ENCODE data around the gene MYO5C.
A peak's percentile ranks its signal among the peaks of the same experiment; 100 is the strongest.
"Not testable (repeated sequence)": the region's sequence is repeated elsewhere in the genome, so short reads cannot be mapped to it uniquely, and the experiment has no call there.

The MYO5C gene

DNA sequence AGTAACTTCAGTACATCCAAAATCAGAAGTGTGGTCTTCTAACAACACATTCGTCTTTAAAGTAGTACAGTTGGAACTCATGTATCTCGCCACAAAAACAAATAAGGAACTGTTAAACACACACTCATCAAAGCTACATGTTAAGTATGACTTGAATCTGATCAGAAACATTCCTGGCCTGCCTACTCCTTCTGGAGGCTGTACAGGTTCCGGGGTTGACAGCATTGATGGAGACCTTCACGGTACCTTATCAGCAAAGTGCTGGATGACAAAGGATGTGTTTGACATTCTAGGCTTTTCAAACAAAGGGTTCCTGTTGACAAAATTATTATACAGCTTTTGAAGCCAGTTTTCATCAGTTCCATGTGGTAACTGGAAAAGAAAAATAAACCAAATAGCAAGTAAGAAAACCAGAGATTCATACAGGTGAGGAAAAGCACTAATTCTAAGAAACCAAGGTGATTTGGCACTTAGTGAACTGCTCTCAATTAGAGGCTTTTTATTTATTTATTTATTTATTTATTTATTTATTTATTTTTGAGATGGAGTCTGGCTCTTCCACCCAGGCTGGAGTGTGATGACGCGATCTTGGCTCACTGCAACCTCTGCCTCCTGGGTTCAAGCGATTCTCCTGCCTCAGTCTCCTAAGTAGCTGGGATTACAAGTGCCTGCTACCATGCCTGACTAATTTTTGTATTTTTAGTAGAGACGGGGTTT is 44.3 kb downstream of the MYO5C start:
- DNase-seq, result no peak
- H3K27me3 Mint-ChIP-seq, result no peaks in the 10 kb centered on the region
- no peaks in the 10 kb centered on the region for H3K9me3 Mint-ChIP-seq
- H3K27ac Mint-ChIP-seq, result no peak overlapping the region
- no peak overlapping the region for H3K4me3 Mint-ChIP-seq
- peaks cover 27% of the 10 kb centered on the region for H3K4me1 Mint-ChIP-seq (ENCODE audit: low read depth)
- H3K36me3 Mint-ChIP-seq (ENCODE audit: low read depth), result no peaks in the 10 kb centered on the region

DNA sequence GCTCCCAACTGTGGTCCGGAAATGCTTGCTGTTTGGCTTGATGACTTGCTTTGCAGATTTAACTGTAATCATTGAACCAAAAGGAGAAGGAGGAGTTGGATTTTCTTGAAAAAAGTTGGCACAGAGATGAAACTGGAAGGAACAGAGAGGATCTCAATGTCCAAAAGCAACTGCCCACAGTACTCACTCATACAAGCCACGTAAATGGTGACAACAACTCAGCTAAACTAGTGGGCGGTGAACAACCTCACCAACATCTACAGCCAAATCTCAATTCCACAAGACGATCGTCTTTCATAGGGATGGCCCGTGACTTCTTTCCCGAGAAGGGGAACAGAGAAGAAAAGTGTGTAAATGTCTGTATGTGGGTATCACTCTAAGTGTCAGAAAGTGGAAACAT is 48.1 kb downstream of the MYO5C start:
- Mint-ChIP-seq H3K4me3 (no peak overlapping the region), H3K27me3 (no peaks in the 10 kb centered on the region), H3K4me1 (ENCODE audit: low read depth) (peaks cover under 1% of the 10 kb centered on the region), H3K9me3 (no peaks in the 10 kb centered on the region), H3K36me3 (ENCODE audit: low read depth) (no peaks in the 10 kb centered on the region), H3K27ac (no peak overlapping the region)
- no peak for DNase-seq

DNA sequence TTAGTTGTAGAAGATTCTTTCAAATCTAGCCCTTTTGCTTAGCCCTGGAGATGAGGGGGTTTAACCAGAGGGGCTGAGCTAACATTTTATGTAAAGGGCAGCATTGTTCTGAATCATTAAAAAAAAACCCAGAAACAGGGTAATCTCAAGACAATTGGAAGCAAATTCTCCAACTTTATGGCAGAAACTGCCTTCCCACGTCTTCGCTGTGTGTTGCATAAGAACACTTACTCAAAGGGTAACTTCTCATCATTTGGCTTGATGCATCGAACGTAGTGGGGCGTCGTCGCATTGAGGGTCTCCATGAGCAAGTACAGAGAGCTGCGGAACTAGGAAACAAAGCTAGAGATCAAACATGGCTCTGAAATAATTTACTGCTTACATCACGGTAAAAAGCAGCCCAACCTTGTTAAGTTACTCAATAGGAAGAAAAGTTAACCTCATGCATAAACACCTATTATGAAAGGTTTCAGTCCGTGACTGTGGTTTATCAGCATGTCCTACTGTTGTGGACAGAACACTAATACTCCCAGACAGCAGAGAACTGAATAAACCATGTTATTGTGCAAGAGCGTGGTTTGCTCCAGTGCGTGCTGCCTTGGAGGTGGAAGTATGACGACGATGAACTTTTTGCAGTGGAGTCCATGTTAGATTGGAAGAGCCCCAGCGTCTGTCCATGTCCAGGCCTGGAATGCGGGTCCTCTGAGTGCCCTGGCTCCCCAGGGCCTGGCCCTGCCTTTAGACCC is 48.7 kb downstream of the MYO5C start:
- DNase-seq, result no peak
- no peak overlapping the region for H3K4me3 Mint-ChIP-seq
- no peaks in the 10 kb centered on the region for H3K9me3 Mint-ChIP-seq
- no peaks in the 10 kb centered on the region for H3K36me3 Mint-ChIP-seq (ENCODE audit: low read depth)
- H3K4me1 Mint-ChIP-seq (ENCODE audit: low read depth), result no peaks in the 10 kb centered on the region
- no peaks in the 10 kb centered on the region for H3K27me3 Mint-ChIP-seq
- H3K27ac Mint-ChIP-seq, result no peak overlapping the region

DNA sequence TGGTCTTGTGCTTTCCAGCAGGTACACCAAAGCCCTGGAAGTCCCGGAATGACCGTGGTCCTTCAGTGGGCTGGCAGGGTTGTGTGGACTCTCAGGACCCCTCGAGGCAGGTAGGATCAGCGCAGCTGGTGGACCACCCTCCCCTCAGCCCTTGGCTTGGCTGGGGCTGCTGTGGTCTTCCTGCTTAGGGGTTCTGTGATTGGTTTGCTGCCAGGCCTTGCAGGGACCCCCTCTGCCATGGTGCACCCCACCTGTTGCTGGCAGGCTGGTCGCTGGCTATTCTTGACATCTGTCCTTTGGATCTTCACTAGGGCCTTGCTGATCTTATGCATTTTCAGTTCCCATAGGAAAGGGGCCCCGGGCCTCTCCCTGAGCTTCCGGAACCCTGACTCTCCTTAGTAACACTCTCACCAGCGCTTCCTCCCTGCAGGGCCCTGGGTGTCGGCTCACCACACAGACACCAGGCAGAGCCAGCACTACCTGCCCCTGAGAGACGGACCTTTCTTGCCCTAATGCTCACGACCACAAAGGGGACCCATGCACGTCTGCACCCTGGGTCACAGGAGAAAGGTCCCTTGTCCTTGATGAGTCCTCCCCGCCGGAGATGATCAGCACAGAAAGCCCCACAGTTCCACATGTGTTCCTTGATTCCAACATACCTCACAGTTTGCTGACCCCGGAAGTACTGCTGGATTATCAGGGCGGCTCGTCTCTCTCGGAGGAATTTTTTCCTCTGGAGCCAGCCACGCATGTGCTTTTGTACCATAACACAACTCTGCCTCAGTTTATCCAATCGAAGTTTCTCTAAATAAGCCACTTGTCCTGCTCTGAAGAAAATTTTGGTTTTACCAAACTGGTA is 51.7 kb downstream of the MYO5C start:
- Mint-ChIP-seq H3K4me1 (ENCODE audit: low read depth) (peaks cover 4% of the 10 kb centered on the region), H3K27ac (no peak overlapping the region), H3K4me3 (no peak overlapping the region), H3K36me3 (ENCODE audit: low read depth) (no peaks in the 10 kb centered on the region), H3K9me3 (no peaks in the 10 kb centered on the region), H3K27me3 (no peaks in the 10 kb centered on the region)
- no peak for DNase-seq

DNA sequence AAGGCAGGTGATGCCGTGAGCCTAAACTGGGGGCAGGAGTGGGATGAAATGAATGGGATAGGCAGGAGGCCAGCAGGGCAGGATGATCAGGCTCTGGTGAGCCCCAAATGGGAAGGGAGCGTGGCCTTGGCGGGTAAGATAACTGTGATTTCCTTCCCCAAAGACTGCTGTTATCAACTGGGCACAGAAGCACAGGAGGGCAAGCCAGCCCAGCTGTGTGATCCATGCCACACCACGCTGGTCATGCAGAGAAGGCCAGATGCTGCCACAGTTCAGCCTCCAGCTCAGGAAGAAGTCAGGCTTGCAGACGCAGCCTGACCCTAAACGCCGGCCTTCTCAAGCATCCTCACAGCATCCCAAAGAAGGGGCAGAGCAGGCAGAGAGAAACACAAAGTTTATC is 52.3 kb downstream of the MYO5C start:
- H3K36me3 Mint-ChIP-seq (ENCODE audit: low read depth), result no peaks in the 10 kb centered on the region
- H3K27ac Mint-ChIP-seq, result no peak overlapping the region
- no peaks in the 10 kb centered on the region for H3K27me3 Mint-ChIP-seq
- no peaks in the 10 kb centered on the region for H3K9me3 Mint-ChIP-seq
- H3K4me1 Mint-ChIP-seq (ENCODE audit: low read depth), result peaks cover 4% of the 10 kb centered on the region
- no peak for DNase-seq
- no peak overlapping the region for H3K4me3 Mint-ChIP-seq

DNA sequence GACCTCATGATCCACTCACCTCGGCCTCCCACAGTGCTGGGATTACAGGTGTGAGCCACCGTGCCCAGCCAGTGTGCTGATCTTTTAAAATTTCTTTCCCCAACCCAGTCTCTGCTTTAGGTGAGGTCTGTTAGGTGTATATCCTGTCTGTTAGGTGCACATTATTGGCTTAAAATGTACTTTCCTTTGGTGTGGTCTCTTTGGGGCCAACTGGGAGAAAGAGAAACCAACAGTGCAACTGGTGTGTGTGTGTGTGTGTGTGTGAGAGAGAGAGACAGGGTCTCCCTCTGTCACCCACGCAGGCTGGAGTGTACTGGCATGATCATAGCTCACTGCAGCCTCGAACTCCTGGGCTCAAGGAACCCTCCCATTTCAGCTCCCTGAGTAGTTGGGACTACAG is 54.1 kb downstream of the MYO5C start:
- Mint-ChIP-seq H3K36me3 (ENCODE audit: low read depth) (no peaks in the 10 kb centered on the region), H3K27me3 (no peaks in the 10 kb centered on the region), H3K4me3 (no peak overlapping the region), H3K4me1 (ENCODE audit: low read depth) (peaks cover 6% of the 10 kb centered on the region), H3K9me3 (no peaks in the 10 kb centered on the region), H3K27ac (no peak overlapping the region)
- no peak for DNase-seq

DNA sequence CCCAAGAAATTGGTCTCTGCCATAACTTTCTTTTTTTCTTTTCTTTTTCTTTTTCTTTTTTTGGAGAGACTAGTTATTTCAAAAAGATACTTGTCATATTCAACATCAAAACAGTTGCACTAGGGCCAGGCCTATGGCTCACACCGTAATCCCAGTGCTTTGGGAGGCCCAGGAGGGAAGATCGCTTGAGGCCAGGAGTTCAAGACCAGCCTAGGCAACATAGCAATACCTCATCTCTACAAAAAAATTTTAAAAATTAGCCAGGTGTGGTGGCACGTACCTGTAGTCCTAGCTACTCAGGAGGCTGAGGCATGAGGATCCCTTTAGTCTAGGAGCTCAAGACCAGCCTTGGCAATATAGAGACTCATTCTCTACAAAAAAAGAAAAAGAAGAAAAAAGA is 55.4 kb downstream of the MYO5C start:
- H3K4me3 Mint-ChIP-seq, result no peak overlapping the region
- no peaks in the 10 kb centered on the region for H3K9me3 Mint-ChIP-seq
- no peak for DNase-seq
- no peaks in the 10 kb centered on the region for H3K36me3 Mint-ChIP-seq (ENCODE audit: low read depth)
- H3K4me1 Mint-ChIP-seq (ENCODE audit: low read depth), result peaks cover 15% of the 10 kb centered on the region
- no peak overlapping the region for H3K27ac Mint-ChIP-seq
- no peaks in the 10 kb centered on the region for H3K27me3 Mint-ChIP-seq

DNA sequence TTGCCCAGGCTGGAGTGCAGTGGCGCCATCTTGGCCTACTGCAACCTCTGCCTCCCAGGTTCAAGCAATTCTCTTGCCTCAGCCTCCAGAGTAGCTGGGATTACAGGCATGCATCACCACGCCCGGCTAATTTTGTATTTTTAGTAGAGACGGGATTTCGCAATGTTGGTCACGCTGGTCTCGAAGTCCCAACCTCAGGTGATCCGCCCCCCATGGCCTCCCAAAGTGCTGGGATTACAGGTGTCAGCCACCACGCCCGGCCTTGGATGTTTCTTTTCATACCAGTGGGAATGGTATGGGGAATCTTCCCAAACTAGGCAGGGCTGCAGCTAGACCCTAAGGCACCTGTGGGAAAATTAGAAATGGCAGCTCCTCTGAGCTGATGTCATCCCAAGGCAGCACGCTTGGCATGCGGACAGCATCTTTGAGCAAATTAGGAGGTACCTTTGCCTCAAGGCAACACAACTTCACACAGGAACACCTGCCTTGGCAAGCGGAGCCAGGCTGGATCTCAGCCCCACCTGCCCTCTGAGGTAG is 56.5 kb downstream of the MYO5C start:
- not testable (repeated sequence) for DNase-seq; H3K4me3 Mint-ChIP-seq; H3K27ac Mint-ChIP-seq; H3K9me3 Mint-ChIP-seq; H3K36me3 Mint-ChIP-seq (ENCODE audit: low read depth); H3K27me3 Mint-ChIP-seq
- H3K4me1 Mint-ChIP-seq (ENCODE audit: low read depth), result peaks cover 27% of the 10 kb centered on the region

DNA sequence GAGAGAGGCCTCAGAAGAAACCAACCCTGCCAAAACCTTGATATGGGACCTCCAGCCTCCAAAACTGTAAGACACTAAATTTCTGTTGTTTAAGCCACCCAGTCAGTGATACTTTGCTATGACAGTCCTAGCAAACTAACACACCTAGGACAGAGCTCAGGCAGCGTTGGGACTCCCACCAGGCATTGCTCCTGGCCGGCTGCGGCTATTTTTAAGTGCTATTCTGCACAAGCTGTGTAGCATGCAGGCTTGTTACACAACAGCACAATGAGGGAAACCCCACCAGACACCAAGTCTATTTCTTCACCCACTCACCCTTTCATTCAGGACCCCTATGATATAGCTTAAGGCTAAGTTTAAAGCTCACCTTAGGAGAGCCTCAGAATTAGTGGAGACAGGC is 57.5 kb downstream of the MYO5C start:
- Mint-ChIP-seq H3K9me3 (no peaks in the 10 kb centered on the region), H3K27me3 (no peaks in the 10 kb centered on the region), H3K36me3 (ENCODE audit: low read depth) (no peaks in the 10 kb centered on the region), H3K4me1 (ENCODE audit: low read depth) (peaks cover 35% of the 10 kb centered on the region), H3K27ac (no peak overlapping the region), H3K4me3 (no peak overlapping the region)
- DNase-seq, result no peak

DNA sequence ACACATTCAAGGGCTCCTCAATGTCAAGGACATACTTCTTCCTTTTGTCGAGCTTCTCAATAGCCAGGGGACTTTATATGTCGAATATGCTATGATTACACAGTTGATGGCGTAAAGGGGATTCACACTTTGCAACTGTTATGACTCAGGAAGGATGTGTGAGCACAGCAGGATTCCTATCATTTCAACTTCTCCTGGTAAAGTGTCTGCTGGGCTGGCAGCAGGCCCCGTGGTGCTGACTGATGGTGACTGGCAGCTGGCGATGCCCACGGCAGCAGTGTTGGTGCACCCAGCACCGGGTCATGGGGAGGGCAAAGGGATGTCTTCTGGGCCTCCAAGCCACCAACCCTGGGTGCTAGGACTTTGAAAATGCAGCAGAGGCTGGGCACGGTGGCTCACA is 59.6 kb downstream of the MYO5C start:
- peaks cover 40% of the 10 kb centered on the region for H3K4me1 Mint-ChIP-seq (ENCODE audit: low read depth)
- no peak overlapping the region for H3K27ac Mint-ChIP-seq
- no peaks in the 10 kb centered on the region for H3K27me3 Mint-ChIP-seq
- no peak overlapping the region for H3K4me3 Mint-ChIP-seq
- no peaks in the 10 kb centered on the region for H3K36me3 Mint-ChIP-seq (ENCODE audit: low read depth)
- no peak for DNase-seq
- H3K9me3 Mint-ChIP-seq, result no peaks in the 10 kb centered on the region

DNA sequence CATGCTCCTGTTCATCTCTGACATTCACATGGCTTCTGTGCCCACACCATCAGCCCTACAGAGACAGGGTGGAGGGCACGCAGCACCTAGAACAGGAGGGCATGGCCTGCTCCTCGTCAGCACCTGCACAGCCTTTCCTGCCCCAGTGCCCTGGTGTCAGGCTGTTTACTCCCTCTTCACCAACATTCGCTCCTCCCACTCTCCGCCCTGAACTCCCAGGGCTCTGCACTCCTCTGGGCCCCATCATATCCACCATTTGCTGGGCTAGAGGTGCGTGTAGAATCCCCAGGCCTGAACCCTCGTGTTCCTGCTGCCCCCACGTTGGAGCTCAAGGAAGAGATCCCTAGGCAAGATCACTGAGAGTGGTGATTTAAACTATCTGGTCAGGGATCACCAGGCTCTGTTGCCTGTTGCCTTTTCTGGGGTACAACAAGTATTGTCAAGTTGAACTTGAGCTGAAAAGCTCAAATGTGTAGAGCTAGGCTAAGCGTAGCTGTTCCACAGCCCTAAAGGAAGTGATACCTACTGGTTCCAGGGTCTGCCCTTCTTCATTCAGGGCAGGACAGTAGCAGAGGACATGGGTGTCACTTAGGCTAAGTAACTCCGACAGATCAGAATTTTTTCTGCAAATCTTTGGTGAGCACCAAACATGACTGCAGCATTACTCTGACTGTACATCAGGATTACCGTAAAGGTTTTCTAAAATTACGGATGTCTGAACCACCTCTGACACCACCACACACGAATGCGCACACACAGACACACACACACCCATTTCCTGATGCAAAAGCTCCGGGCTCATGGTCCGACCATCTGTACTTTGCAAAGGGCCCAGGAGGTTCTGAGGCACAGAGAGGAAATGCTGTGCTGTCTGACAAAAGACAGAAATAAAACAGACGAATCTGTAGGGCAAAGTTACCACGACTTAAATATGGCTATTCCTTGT is 60.7 kb downstream of the MYO5C start:
- Mint-ChIP-seq H3K4me3 (no peak overlapping the region), H3K27me3 (no peaks in the 10 kb centered on the region), H3K4me1 (ENCODE audit: low read depth) (peaks cover 40% of the 10 kb centered on the region), H3K9me3 (no peaks in the 10 kb centered on the region), H3K36me3 (ENCODE audit: low read depth) (no peaks in the 10 kb centered on the region), H3K27ac (peak overlapping the region; percentile 87)
- DNase-seq, result peak; percentile 58

DNA sequence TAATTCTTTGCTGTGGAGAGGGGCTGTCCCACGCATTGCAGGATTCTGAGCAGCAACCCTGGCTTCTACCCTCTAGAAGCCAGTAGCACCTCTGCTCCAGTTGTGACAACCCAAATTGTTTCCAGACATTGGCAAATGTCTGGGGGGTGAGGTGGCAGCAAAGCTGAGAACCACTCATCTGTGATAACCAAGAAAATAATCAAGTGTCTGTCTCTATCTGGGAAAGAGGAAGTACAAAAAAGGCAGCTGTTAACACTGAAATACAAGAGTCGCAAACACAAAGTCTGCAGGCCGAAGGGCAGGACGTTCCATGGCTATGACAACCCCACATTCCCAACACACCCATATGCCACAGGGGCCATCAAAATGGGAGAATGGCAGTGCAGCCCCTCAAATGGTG is 62.2 kb downstream of the MYO5C start:
- DNase-seq, result no peak
- Mint-ChIP-seq H3K9me3 (no peaks in the 10 kb centered on the region), H3K27me3 (no peaks in the 10 kb centered on the region), H3K27ac (peak overlapping the region; percentile 72), H3K4me1 (ENCODE audit: low read depth) (peaks cover 40% of the 10 kb centered on the region), H3K36me3 (ENCODE audit: low read depth) (no peaks in the 10 kb centered on the region), H3K4me3 (no peak overlapping the region)

DNA sequence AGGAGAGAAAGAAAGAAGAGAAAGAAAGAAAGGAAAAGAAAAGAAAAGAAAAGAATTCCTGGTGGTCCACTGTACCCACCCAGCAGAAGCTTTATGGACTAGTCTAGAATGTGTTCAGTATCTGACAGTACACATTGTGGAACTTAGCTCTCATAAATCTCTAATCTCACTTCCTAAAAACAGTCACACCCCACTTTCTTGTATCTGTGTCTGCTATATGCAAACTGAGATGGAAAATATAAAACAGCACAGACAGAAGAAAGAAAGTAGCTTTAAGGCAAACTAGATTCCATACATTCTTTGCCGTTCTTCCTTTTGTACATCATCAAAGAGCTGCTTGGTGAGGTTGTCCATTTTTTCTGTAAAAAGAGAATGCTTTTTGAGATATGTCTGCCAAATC is 63.3 kb downstream of the MYO5C start:
- H3K27ac Mint-ChIP-seq, result no peak overlapping the region
- no peaks in the 10 kb centered on the region for H3K9me3 Mint-ChIP-seq
- H3K4me3 Mint-ChIP-seq, result no peak overlapping the region
- no peaks in the 10 kb centered on the region for H3K36me3 Mint-ChIP-seq (ENCODE audit: low read depth)
- no peaks in the 10 kb centered on the region for H3K27me3 Mint-ChIP-seq
- peaks cover 43% of the 10 kb centered on the region for H3K4me1 Mint-ChIP-seq (ENCODE audit: low read depth)
- no peak for DNase-seq

DNA sequence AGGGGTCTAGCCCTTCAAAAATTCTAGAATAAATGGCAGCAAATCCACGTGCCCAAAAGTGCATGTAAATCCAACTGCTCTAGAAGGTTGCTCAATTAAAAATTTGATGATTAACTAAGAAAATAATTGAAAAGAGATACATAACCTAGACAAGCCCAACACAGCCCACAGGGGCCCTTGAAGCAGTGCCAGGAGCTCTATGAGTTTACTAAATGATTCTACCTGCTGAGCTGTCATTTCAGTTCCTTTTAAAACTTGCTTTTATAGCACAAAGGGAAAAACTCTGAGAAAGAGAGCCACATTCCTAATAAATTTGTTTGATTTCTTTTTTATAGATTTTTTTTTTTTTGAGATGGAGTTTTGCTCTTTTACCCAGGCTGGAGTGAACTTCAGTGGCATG is 65.5 kb downstream of the MYO5C start:
- DNase-seq, result no peak
- Mint-ChIP-seq H3K4me3 (no peak overlapping the region), H3K27me3 (no peaks in the 10 kb centered on the region), H3K27ac (no peak overlapping the region), H3K36me3 (ENCODE audit: low read depth) (no peaks in the 10 kb centered on the region), H3K9me3 (no peaks in the 10 kb centered on the region), H3K4me1 (ENCODE audit: low read depth) (peaks cover 30% of the 10 kb centered on the region)
